Measurements from ENCODE around the gene DOLK. TPM values are rescaled to one million over a fixed set of nuclear protein-coding genes. Genes with fewer than 3 reads are reported as not detected.

Gene DOLK
- total RNA-seq, 1 experiment from 2014 or later = 23.2 TPM

DNA sequence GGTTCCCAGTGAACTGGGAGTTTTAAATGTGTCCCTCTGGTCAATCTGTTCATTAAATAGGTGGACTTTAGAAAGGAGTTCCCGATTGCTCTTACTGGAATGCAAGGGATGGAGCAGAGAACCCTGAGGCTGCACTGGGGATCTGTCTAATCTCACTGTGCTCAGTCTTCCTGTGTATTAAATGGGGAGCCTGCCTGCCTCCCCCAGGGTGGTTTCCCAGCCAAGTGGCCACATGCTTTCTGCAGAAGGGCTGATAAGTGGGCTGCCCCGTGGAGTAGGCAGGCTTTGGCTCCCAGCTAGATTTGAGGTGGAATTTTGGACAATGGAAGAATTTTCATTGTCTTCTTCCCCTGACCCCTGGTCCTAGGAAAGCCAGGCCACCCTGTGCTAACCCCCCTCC, 40.7 kb downstream of the DOLK start:
- intact Hi-C loops (cut with micrococcal nuclease; ENCODE audit: unreplicated experiment) = no loop called here
- no peaks in the 10 kb centered on the region for H3K9me3 ChIP-seq (ENCODE audit: low read depth, low read length, poor library complexity, severe bottlenecking)
- no peak overlapping the region for H3K4me3 ChIP-seq (ENCODE audit: low read depth, low read length, poor library complexity, severe bottlenecking)
- no TSS peak for BruUV-seq (replicated peaks)
- H3K4me1 ChIP-seq (ENCODE audit: insufficient read depth, low read length, poor library complexity, severe bottlenecking) = peaks cover 10% of the 10 kb centered on the region
- H3K27ac ChIP-seq (ENCODE audit: low read depth, low read length, poor library complexity, severe bottlenecking) = no peak overlapping the region
- H3K36me3 ChIP-seq (ENCODE audit: insufficient read depth, low read length, poor library complexity, severe bottlenecking) = peaks cover 30% of the 10 kb centered on the region
- CTCF ChIA-PET = no interaction called here
- POLR2A ChIA-PET (ENCODE audit: low non-redundant PET) = no interaction called here
- no peaks in the 10 kb centered on the region for H3K27me3 ChIP-seq (replicated peaks; ENCODE audit: insufficient read depth, low read depth, low read length, poor library complexity)
- no peak for TF ChIP-seq EZH2 (IDR thresholded peaks at IDR 0.05; ENCODE audit: borderline replicate concordance, low read depth, low read length, poor library complexity, severe bottlenecking)
- no peak for TF ChIP-seq CTCF (conservative IDR thresholded peaks at IDR 0.05; ENCODE audit: low read depth, low read length)
- DNase-seq (ENCODE audit: low spot score) = no peak

DNA sequence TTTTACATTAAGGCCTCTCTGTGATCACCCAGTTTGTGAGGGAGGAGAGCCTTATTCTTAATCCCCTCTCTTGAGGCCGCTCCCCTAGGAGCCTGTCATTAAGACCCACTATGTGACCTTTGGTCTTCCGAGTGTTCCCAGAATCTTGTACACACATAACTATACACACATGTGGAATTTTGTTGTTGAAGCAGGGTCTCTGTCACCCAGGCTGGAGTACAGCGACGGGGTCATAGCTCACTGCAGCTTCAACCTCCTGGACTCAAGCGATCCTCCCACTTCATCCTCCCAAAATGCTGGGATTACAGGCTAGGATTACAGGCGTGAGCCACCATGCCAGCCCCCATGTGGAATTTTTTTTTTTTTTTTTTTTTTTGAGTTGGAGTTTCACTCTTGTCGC, 41.4 kb downstream of the DOLK start:
- H3K4me1 ChIP-seq (ENCODE audit: insufficient read depth, low read length, poor library complexity, severe bottlenecking) = peaks cover 2% of the 10 kb centered on the region
- CTCF ChIA-PET = no interaction called here
- no peak for DNase-seq (ENCODE audit: low spot score)
- POLR2A ChIA-PET (ENCODE audit: low non-redundant PET) = no interaction called here
- TF ChIP-seq EZH2 (IDR thresholded peaks at IDR 0.05; ENCODE audit: borderline replicate concordance, low read depth, low read length, poor library complexity, severe bottlenecking) = no peak
- TF ChIP-seq CTCF (conservative IDR thresholded peaks at IDR 0.05; ENCODE audit: low read depth, low read length) = no peak
- H3K4me3 ChIP-seq (ENCODE audit: low read depth, low read length, poor library complexity, severe bottlenecking) = no peak overlapping the region
- no TSS peak for BruUV-seq (replicated peaks)
- H3K9me3 ChIP-seq (ENCODE audit: low read depth, low read length, poor library complexity, severe bottlenecking) = no peaks in the 10 kb centered on the region
- H3K27ac ChIP-seq (ENCODE audit: low read depth, low read length, poor library complexity, severe bottlenecking) = no peak overlapping the region
- intact Hi-C loops (cut with micrococcal nuclease; ENCODE audit: unreplicated experiment) = no loop called here
- no peaks in the 10 kb centered on the region for H3K27me3 ChIP-seq (replicated peaks; ENCODE audit: insufficient read depth, low read depth, low read length, poor library complexity)
- H3K36me3 ChIP-seq (ENCODE audit: insufficient read depth, low read length, poor library complexity, severe bottlenecking) = peaks cover 30% of the 10 kb centered on the region

DNA sequence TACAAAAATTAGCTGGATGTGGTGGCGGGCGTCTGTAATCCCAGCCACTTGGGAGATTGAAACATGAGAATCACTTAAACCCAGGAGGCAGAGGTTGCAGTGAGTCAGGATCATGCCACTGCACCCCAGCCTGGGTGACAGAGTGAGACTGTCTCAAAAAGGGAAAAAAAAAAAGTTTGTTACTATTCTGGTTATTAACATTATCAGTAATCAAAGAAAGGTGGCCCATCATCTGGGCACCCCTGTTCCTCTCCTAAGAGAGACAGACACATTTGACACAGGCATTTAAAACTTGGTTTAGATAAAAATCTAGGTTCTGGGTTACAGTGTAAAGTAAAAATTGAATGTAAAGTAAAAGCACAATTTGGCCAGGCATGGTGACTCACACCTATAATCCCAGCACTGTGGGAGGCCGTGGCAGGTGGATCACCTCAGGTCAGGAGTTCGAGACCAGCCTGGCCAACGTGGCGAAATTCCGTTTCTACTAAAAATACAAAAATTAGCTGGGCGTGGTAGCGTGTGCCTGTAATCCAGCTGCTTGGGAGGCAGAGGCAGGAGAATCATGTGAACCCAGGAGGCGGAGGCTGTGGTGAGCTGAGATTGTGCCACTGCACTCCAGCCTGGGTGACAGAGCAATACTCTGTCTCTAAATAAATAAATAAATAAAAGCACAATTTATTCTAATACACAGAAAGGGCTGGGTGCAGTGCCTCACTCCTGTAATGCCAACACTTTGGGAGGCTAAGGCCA, 43.4 kb downstream of the DOLK start:
- Histone ChIP-seq H3K4me3 (ENCODE audit: low read depth, low read length, poor library complexity, severe bottlenecking) (no peak overlapping the region), H3K9me3 (ENCODE audit: low read depth, low read length, poor library complexity, severe bottlenecking) (no peaks in the 10 kb centered on the region), H3K27me3 (replicated peaks; ENCODE audit: insufficient read depth, low read depth, low read length, poor library complexity) (no peaks in the 10 kb centered on the region), H3K27ac (ENCODE audit: low read depth, low read length, poor library complexity, severe bottlenecking) (no peak overlapping the region), H3K4me1 (ENCODE audit: insufficient read depth, low read length, poor library complexity, severe bottlenecking) (no peaks in the 10 kb centered on the region), H3K36me3 (ENCODE audit: insufficient read depth, low read length, poor library complexity, severe bottlenecking) (peaks cover 18% of the 10 kb centered on the region)
- TF ChIP-seq CTCF (conservative IDR thresholded peaks at IDR 0.05; ENCODE audit: low read depth, low read length) (no peak), EZH2 (IDR thresholded peaks at IDR 0.05; ENCODE audit: borderline replicate concordance, low read depth, low read length, poor library complexity, severe bottlenecking) (no peak)
- intact Hi-C loops (cut with micrococcal nuclease; ENCODE audit: unreplicated experiment) = no loop called here
- POLR2A ChIA-PET (ENCODE audit: low non-redundant PET) = no interaction called here
- DNase-seq (ENCODE audit: low spot score) = no peak
- CTCF ChIA-PET = no interaction called here
- no TSS peak for BruUV-seq (replicated peaks)
